NCI-H187 treated with DMSO at 0.1 percent for 48 hours (cell line): ENCODE data around the gene POLN.
"Not testable (repeated sequence)": the region's sequence is repeated elsewhere in the genome, so short reads cannot be mapped to it uniquely, and the experiment has no call there.

Experiments used
- DNase-seq: peaks from one replicate; lab custom pipeline; 2025; lab: John Stamatoyannopoulos, UW

POLN gene

DNA sequence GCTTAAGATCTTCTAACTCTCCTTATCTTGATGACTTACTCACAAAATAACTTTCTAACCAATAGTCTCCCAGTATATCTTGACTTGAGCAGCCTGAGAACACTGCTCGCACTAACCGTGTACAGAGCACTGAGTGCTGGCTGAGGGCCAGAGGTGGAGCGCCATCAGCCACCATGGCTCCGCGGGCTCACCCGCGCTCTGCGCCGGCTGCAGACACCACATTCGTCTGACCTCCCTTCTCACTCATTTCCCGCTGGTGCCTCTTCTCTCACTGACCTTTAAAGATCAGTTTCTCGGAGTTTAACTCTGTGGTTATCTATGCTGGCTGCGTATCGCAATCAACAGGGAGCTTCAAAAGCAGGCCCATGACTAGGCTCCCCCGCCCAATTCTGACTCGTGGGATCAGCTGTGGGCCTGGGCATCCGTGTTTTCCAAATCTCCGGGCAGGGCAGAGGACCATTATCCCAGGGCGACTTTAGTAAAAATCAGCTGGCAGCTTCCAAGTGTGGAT, 78.6 kb downstream of the POLN start:
- DNase-seq, result no peak

- not testable (repeated sequence) for DNase-seq
Observed at GRCh38 chr4:2161092-2161703, 80.7 kb downstream of the POLN start.

DNA sequence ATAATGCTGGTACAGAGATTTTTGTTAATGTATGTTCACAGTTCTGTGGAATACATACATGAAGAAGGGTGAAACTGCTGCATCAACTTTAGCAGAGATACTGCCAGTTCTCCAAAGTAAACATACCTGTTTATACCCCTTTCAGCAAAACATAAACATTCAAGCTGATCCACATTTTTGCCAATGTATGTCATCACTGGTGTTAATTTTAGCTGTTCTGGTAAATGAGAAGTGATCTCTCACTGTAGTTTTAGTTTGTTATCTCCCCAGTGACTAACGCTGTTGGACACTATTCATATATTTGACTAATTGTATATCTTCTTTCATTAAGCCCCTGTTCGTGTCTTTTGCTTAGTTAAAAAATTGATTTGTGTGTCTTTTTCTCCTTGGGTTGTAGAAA, 82.0 kb downstream of the POLN start:
- DNase-seq, result no peak

- DNase-seq, result no peak
Observed at GRCh38 chr4:2155246-2155645, 86.7 kb downstream of the POLN start.

DNA sequence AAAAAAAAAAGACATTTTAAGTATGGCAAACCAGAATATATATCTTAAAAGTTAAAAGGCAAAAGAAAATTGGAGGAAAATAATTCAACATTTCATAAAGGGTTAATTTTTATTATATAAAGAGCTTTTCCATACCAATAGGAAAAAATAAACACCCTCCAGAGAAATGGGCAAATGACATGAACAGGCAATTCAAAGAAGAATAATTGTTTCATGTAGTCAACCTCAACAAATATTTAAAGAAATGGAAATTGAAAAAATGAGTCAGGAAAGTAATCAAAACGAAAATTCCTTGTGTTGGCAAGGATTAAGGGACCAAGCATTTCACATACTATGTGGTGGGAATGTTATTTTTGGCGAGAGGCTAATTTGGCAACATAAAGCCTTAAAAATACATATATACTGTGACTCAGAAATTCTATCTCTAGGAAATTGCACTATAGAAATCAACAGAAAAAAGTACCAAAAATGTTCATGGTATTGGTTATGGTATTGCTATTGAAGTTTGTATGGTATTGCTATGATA, 87.6 kb downstream of the POLN start:
- no peak for DNase-seq

GRCh38 chr4:2151544-2151943, 90.4 kb downstream of the POLN start:
- DNase-seq, result no peak

DNA sequence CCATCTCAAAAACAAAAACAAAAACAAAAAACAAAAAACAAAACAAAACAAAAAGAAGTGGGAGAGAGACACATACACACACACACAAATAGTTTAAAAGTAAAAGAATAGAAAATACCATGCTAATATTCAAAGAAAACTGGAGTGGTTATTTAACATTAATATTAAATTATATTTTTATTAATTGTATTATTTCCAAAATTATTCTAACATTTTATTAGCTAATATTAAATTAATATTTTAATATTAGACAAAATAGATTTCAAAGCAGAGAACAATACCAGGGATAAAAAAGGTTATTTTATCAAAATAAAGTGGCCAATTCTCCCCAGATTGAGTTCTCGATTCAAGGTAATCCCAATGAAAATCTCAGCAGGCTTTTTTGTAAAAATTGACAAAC, 91.8 kb downstream of the POLN start:
- DNase-seq, result no peak

- DNase-seq, result no peak
Observed at GRCh38 chr4:2142630-2143427, 99.1 kb downstream of the POLN start.

DNA sequence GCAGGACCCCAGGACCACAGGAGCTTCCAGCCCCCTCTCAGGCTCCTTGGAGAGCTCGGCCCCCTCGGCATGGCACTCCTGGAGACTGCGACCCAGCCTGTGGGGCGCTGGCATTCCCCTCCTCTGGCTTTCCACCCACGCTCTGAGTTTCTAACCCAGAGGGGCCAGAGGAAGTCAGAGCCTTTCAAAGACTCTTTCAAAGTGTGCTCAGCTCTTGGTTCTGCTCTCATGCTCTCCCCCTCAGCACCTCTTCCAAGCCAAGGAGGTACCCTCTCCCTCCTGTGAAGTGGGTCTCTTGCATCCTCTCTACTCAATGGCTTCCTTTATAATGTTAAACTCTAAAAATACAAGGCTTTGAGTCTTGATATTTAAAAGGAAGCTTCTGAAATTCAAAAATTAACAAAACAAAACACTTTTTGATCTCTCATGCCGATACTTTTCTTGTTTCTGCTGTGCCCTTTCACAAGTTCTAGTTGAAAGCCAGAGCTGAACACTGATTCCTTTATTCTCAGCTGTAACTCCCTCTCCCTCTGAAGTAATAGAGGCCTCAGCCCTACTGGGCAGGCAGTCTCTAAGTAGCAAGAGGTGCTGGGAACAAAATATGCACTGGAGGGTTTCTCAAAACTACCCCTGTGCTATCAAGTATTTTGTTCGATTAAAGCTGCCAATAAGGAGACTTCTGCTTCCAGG, 100.0 kb downstream of the POLN start:
- no peak for DNase-seq

DNA sequence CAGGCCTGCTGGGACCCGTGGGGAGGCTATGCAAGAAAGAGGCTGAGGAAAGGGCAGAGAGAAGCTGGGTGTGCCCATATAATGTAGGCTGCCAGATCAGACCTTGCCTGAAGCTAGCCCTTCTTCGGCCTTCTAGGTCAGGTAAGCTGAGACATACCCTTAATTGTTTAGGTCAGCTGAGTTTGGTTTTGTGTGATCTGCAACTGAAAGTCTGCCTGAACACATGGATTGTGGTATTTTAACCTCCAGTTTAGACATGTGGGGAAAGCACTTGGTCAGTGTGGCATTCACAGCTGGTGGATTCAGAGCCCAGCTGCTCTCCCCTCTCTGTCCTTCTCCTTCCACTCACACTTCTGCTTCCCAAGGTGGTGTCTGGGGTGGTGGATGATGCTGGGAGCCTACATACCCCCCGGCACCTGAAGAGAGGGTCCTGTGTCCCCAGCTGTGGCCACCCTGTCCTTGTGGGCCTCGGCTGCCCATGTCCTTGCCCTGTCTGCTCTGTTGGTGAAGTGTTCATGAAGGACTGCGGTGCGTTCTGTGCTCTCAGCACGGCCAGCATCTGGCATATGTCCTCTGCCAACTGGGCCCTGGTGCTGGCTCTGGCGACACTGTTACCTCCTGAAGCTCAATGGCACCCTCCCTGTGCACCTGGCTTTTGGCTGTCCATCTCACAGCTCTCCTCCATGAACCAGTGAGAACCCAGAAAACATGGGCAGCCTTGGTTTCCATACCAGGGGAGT, 100.7 kb downstream of the POLN start:
- no peak for DNase-seq

DNA sequence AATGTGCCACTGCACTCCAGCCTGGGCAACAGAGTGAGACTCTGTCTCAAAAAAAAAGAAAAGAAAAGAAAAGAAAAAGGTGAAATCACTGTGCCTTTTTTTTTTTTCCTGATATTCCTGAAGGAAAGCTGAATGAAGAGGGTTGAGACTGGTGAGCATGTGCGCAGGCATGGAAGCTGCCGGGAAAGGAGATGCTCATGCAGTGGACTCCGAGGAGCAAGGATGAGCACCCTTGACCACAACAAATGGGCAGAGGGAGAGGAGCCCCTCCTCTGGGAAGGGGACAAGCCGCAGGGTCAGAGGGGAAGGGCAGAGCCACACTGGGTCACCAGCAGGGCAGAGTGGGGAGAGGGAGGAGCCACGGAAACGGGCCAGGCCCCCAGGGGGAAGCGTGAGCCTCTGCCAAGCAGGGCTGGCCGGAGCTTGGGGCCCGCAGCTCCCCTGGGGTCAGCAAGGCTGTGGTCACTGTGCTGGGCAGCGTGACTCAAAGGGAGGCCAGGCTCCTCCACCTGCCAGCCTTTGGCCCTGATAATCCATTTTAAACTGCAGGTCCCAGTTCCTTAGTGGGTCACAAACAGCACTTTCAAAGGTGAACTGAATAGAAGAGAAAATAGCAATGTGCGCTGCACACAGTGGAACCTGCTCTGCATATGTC, 102.9 kb downstream of the POLN start:
- DNase-seq, result no peak

GRCh38 chr4:2136726-2137125, 105.2 kb downstream of the POLN start:
- DNase-seq, result no peak

- DNase-seq, result no peak
Observed at GRCh38 chr4:2135083-2135482, 106.8 kb downstream of the POLN start.

- no peak for DNase-seq
Observed at GRCh38 chr4:2132438-2132837, 109.5 kb downstream of the POLN start.

DNA sequence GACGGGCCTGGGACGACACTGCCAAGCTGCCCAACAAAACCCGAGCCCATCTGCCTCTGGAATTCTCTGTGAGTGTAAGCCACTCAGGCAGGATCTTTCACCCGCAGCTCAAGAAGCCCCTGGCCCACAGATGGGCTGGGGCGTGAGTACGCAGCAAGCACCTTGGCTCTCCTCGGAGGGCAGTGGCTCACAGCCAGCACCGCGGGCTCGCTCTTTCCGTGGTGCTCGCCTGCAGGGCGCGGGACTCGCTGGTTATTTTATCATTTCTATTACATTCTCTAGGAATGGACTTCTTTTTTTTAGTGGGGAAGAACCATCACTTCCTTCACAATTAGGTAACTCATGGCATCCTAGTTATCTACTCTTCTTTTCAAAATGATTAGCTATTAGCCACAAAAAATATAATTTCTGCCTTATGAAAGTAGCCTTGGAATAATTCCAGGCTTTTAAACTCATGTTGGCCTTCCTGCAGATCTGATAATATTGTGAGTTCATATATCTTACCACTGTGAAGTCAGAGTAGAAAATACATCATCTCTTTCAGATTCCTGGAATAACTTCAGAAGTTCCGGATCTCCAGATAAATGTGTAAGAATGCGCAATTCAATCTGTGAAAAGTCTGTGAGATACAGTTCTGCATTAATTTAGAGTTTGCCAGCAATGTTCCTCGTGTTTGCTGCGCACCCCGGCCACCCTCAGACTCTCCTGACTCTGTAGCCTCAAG, 114.2 kb downstream of the POLN start:
- no peak for DNase-seq

DNA sequence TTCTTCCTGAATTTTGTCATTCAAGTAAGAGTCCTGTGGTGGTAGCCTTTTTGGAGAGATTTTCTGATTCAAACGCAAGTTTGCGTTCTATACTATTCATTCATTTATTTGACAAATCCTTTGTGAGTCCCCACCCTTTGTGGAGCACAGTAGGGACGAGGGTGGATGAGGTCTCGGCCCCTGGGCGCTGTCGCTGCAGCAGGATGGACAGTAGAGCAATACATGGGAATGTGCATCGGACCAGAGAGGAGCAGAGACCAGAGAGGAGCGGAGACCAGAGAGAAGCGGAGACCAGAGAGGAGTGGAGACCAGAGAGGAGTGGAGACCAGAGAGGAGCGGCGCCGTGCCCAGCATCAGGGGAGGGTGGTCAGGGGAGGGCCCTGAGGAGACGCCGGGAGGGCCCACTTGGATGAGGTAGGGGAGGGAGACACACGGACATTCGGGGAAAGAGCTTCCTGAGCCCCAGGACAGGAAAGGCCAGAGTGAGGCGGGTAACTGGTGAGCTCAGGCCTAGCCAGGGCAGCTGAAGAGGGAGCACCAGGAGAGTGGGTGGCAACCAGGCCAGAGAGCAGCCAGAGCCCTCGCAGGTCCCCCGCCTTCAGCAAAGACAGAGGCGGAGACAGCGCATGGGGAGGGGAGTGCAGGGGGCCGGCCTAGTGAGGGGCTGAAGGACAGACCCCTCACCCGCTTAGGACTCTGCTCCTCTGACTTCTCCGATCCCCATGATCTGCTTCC, 115.4 kb downstream of the POLN start:
- DNase-seq, result no peak

- DNase-seq, result no peak
Observed at GRCh38 chr4:2125831-2126230, 116.1 kb downstream of the POLN start.

DNA sequence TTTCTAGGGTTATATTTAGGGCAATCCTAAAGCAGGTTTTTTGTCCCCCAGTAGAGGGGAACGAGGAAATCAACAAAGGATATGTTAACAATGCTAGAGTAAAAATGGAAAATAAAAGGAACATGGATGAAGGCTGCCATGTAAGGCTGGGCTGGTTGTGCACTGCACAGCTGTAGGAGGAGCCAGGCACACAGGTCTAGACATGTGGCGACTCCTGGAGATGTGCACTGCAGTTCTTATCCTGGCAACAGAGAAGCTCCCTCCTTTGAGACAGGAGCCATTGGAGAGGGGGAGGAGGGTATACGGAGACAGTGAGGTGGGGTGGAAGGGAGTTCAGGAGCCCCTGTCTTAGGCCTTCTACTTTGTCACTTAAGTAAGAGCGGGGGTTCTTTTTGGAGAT, 116.9 kb downstream of the POLN start:
- DNase-seq, result no peak

GRCh38 chr4:2116687-2117400, 125.1 kb downstream of the POLN start:
- DNase-seq, result no peak
